NCI-H2029 treated with DMSO at 0.1 percent for 48 hours (cell line): ENCODE results near the gene TSPAN10.
"Not testable (repeated sequence)": the region's sequence is repeated elsewhere in the genome, so short reads cannot be mapped to it uniquely, and the experiment has no call there.

Experiments used
- DNase-seq: peaks from one replicate; lab custom pipeline; 2025; lab: John Stamatoyannopoulos, UW

TSPAN10 gene

GRCh38 chr17:81664051-81664470 lies 27.1 kb downstream of the TSPAN10 start:
- no peak for DNase-seq

- no peak for DNase-seq
Measured at GRCh38 chr17:81665205-81666091, 28.5 kb downstream of the TSPAN10 start.

- no peak for DNase-seq
Measured at GRCh38 chr17:81666092-81666341, 29.0 kb downstream of the TSPAN10 start.

GRCh38 chr17:81666342-81667191 lies 29.6 kb downstream of the TSPAN10 start, which contains the start of the genes CCDC137 and OXLD1:
Gene CCDC137, plus strand, starts transcription at chr17:81666737. Its CDS starts 30 bp downstream, at chr17:81666767.
Gene OXLD1, minus strand, starts transcription at chr17:81666605. Its CDS starts 28 bp downstream, at chr17:81666577.
- peak; percentile 63 for DNase-seq

- no peak for DNase-seq
Measured at GRCh38 chr17:81667754-81668153, 30.8 kb downstream of the TSPAN10 start.

GRCh38 chr17:81672504-81672903 lies 35.5 kb downstream of the TSPAN10 start:
- DNase-seq = no peak

- no peak for DNase-seq
Measured at GRCh38 chr17:81672954-81673353, 36.0 kb downstream of the TSPAN10 start.

- no peak for DNase-seq
Measured at GRCh38 chr17:81673561-81674258, 36.7 kb downstream of the TSPAN10 start.

- DNase-seq = not testable (repeated sequence)
Measured at GRCh38 chr17:81675515-81676221, 38.7 kb downstream of the TSPAN10 start.

GRCh38 chr17:81676906-81677305 lies 39.9 kb downstream of the TSPAN10 start:
- no peak for DNase-seq

GRCh38 chr17:81680150-81680549 lies 43.2 kb downstream of the TSPAN10 start:
- DNase-seq = no peak

- no peak for DNase-seq
Measured at GRCh38 chr17:81681672-81682071, 44.7 kb downstream of the TSPAN10 start.

GRCh38 chr17:81682565-81683207 lies 45.7 kb downstream of the TSPAN10 start:
- DNase-seq = no peak

- no peak for DNase-seq
Measured at GRCh38 chr17:81683208-81683583, 46.2 kb downstream of the TSPAN10 start.

- DNase-seq = peak; percentile 82
Measured at GRCh38 chr17:81683584-81684441, 46.8 kb downstream of the TSPAN10 start, which contains the start of the genes ARL16 and HGS. Gene ARL16, minus strand, starts transcription at chr17:81683797. Its CDS starts 44 bp downstream, at chr17:81683753. Gene HGS, plus strand, starts transcription at chr17:81684011. Its CDS starts 56 bp downstream, at chr17:81684067.

GRCh38 chr17:81684442-81684911 lies 47.5 kb downstream of the TSPAN10 start:
- no peak for DNase-seq

GRCh38 chr17:81685108-81685507 lies 48.1 kb downstream of the TSPAN10 start:
- no peak for DNase-seq

GRCh38 chr17:81686614-81687013 lies 49.6 kb downstream of the TSPAN10 start:
- DNase-seq = no peak

GRCh38 chr17:81687770-81688541 lies 51.0 kb downstream of the TSPAN10 start:
- DNase-seq = no peak
